HAP-1 (cell line): ENCODE data around the gene KRT35.

ENCODE experiments used
- DNase-seq, 2 experiments: peaks; one replicate each; pipeline ENCODE4 v3.0.0-alpha.2; 2016 to 2020; ENCODE audit warnings: low spot score in 2 of 2
- H3K27me3 ChIP-seq: fragments of 250-450 bp; sonication (Bioruptor Pico); 2 replicates; pipeline ENCODE4 v1.5.1; 2020; ENCODE audit warnings: low read depth, mild to moderate bottlenecking, moderate library complexity
- H3K36me3 ChIP-seq: fragments of 250-450 bp; sonication (Bioruptor Pico); replicated peaks from 2 replicates; pipeline ENCODE4 v1.5.1; 2020; ENCODE audit warnings: mild to moderate bottlenecking
- H3K4me1 ChIP-seq: fragments of 250-450 bp; sonication (Bioruptor Pico); 2 replicates; pipeline ENCODE4 v1.5.1; 2020; ENCODE audit warnings: mild to moderate bottlenecking
- H3K4me3 ChIP-seq: fragments of 250-450 bp; sonication (Bioruptor Pico); 2 replicates; pipeline ENCODE4 v1.5.1; 2020; ENCODE audit warnings: mild to moderate bottlenecking, moderate library complexity
- H3K9me3 ChIP-seq: fragments of 250-450 bp; sonication (Bioruptor Pico); 2 replicates; pipeline ENCODE4 v1.5.1; 2020; ENCODE audit warnings: mild to moderate bottlenecking, moderate library complexity
- in situ Hi-C: fragments of 300-500 bp; cut with MboI; formaldehyde crosslinking; loops from 3 replicates; pipeline ENCODE4 v1.14.3; 2020; ENCODE audit warnings: low sequenced_read_pairs, inconsistent platforms, mixed read lengths

Gene KRT35

DNA sequence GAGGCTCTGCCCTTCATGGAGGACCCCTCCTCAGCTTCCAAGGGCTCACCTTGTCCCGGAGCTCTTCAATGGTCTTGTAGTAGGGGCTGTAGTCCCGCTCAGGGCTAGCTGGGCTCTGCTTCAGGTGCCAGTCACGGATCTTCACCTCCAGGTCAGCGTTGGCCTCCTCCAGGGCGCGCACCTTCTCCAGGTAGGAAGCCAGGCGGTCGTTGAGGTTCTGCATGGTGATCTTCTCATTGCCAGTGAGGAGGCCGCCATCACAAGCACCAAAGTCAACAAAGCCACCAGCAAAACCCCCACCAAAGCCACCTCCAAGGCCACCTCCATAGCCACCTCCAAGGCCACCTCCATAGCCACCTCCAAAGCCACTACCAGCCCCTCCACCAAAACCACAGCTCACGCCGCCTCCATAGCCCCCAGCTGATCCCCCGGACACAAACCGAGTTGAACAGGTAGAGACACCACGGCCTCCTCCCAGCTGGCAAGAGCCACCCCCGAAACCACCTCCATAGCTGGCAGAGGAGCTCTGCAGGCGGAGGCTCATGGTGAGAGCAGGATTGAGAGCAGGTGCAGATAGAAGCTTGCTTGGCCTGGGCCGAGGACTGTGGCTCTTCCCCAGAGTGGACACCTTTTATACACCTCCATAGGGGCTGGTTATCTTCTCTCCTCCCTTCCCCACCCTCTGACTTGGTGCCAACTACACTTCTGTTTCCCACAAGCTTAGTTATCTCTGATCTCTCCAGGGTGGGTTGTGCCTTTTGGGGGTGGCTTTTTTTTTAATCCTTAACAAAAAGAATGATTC is 24.3 kb upstream of the KRT35 start, which contains the start of gene KRT13:
Gene KRT13 (minus strand): TSS at position 606 of the 802 bp plus-strand sequence. CDS start 62 bp downstream, at position 544.
- no peak within 1 kb of the TSS for H3K4me3 ChIP-seq
- in situ Hi-C loops = no loop called here
- H3K9me3 ChIP-seq = no peaks in the 10 kb centered on the region

GRCh38 chr17:41504246-41504977 is 23.5 kb upstream of the KRT35 start:
- H3K4me1 ChIP-seq = no peaks in the 10 kb centered on the region
- H3K36me3 ChIP-seq = no peaks in the 10 kb centered on the region
- in situ Hi-C loops = no loop called here
- no peak overlapping the region for H3K4me3 ChIP-seq
- H3K27me3 ChIP-seq = 0 out of 2 replicates have a peak, but pooled peaks cover 2% of the 10 kb centered on the region
- DNase-seq = no peak
- H3K9me3 ChIP-seq = no peaks in the 10 kb centered on the region

More for the DNA sequence above, 24.3 kb upstream of the KRT35 start, which contains the start of gene KRT13:
- Histone ChIP-seq H3K4me1 (no peaks in the 10 kb centered on the region), H3K27me3 (0 out of 2 replicates have a peak, but pooled peaks cover 2% of the 10 kb centered on the region), H3K36me3 (no peaks in the 10 kb centered on the region)
- no peak for DNase-seq

- DNase-seq = no peak
- no peaks in the 10 kb centered on the region for H3K9me3 ChIP-seq
- no peaks in the 10 kb centered on the region for H3K36me3 ChIP-seq
- H3K4me1 ChIP-seq = no peaks in the 10 kb centered on the region
- in situ Hi-C loops = no loop called here
- no peaks in the 10 kb centered on the region for H3K27me3 ChIP-seq
- no peak overlapping the region for H3K4me3 ChIP-seq
Measured at GRCh38 chr17:41503202-41503601, 22.3 kb upstream of the KRT35 start.

DNA sequence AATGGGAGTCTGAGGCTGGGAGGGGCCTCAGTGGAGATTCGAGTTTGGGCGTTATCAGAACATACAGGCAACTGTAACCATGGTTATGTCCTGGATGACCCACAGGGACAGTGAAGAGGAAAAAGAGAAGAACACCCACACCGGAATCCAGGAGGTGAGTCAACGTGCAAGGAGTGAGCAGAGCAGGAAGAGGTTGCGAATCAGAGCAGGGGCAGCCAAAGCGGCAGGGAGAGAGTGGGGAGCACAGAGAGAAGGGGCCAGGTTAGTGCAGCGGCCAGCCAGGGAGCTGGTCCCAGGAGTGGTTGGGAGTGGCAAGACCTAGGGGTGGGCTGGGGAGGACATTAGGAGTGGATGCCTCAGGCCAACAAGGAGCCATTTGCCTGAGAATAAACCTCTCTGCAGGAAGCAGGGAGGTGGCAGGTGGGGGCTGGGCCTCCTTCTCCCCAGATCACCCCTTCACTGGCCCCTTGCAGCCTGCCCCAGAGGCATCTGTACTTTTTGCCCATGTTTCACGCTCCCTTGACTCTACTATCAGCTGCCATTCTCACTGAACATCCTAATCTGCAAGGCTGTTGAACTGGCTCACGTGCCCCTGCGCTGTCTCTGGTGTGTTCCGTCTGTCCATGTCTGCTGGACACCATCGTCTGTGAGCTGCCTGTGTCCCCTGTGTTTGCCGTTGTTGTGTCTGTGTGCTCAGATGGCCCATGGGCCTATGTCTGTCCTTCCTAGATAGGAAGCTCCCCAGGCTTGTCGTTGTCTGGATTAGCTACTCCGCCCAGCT is 19.4 kb upstream of the KRT35 start:
- Histone ChIP-seq H3K27me3 (no peaks in the 10 kb centered on the region), H3K4me3 (no peak overlapping the region), H3K9me3 (no peaks in the 10 kb centered on the region), H3K36me3 (no peaks in the 10 kb centered on the region), H3K4me1 (no peaks in the 10 kb centered on the region)
- in situ Hi-C loops = no loop called here
- no peak for DNase-seq

DNA sequence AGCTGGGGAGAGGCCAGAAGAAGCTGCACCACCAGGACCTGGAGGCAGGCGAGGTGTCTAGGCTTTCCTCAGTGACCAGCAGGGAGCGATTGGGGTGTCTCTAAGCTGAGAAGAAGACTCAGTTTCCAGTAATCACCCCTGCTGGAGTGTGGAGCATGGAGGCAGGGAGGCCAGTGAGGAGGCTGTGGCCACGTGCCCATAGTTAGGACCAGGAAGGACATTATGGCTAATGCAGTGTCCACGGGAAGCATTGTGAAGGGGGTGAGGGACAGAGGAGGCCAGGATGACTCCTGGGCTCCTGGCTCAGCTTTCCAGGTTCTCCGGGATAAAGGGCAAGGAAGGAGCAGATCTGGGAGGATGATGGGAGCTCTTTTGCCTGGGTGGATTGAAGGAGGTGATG is 18.8 kb upstream of the KRT35 start:
- DNase-seq = no peak
- Histone ChIP-seq H3K9me3 (no peaks in the 10 kb centered on the region), H3K4me3 (no peak overlapping the region), H3K36me3 (no peaks in the 10 kb centered on the region), H3K27me3 (no peaks in the 10 kb centered on the region), H3K4me1 (no peaks in the 10 kb centered on the region)
- in situ Hi-C loops = no loop called here

- in situ Hi-C loops = no loop called here
- H3K4me3 ChIP-seq = no peak overlapping the region
- H3K4me1 ChIP-seq = no peaks in the 10 kb centered on the region
- no peaks in the 10 kb centered on the region for H3K27me3 ChIP-seq
- H3K9me3 ChIP-seq = no peaks in the 10 kb centered on the region
- H3K36me3 ChIP-seq = no peaks in the 10 kb centered on the region
- DNase-seq = no peak
Measured at GRCh38 chr17:41498276-41498675, 17.3 kb upstream of the KRT35 start.

GRCh38 chr17:41496803-41497484 is 16.0 kb upstream of the KRT35 start:
- Histone ChIP-seq H3K9me3 (no peaks in the 10 kb centered on the region), H3K4me3 (no peak overlapping the region), H3K4me1 (no peaks in the 10 kb centered on the region), H3K36me3 (no peaks in the 10 kb centered on the region), H3K27me3 (no peaks in the 10 kb centered on the region; the same call in 1 of the 2 replicates)
- DNase-seq = peak; percentile 43 to 80
- in situ Hi-C loops = no loop called here

- Histone ChIP-seq H3K9me3 (no peaks in the 10 kb centered on the region), H3K4me3 (no peak overlapping the region), H3K36me3 (no peaks in the 10 kb centered on the region), H3K27me3 (peaks cover 13% of the 10 kb centered on the region), H3K4me1 (no peaks in the 10 kb centered on the region)
- in situ Hi-C loops = no loop called here
- no peak for DNase-seq
Measured at GRCh38 chr17:41494524-41494923, 13.6 kb upstream of the KRT35 start.

DNA sequence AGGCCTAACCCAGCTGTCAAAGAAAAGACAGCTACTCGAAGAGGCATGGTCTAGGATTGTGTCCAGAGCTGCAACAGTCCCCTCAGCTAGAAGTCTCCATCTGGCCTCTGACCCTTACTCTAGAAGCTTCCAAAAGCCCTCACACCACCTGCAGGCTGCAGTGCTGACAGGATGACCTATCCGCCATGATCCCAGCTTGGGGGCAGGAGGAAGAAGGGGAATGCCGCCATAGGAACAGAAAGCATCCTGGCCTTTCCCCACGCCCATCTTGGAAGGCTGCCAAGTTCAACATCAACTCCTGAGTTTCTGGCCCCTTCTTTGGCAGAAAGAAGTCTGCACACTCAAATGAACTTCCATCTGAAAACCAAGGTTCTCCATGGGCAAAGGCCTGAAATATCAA is 11.8 kb upstream of the KRT35 start:
- in situ Hi-C loops = no loop called here
- Histone ChIP-seq H3K36me3 (no peaks in the 10 kb centered on the region), H3K27me3 (peaks cover 15% of the 10 kb centered on the region), H3K4me3 (no peak overlapping the region), H3K4me1 (no peaks in the 10 kb centered on the region), H3K9me3 (no peaks in the 10 kb centered on the region)
- DNase-seq = peak; percentile 45 to 86

GRCh38 chr17:41492351-41492750 is 11.4 kb upstream of the KRT35 start:
- no peaks in the 10 kb centered on the region for H3K9me3 ChIP-seq
- no peak overlapping the region for H3K4me3 ChIP-seq
- in situ Hi-C loops = no loop called here
- H3K27me3 ChIP-seq = peaks cover 15% of the 10 kb centered on the region
- no peak for DNase-seq
- H3K36me3 ChIP-seq = no peaks in the 10 kb centered on the region
- no peaks in the 10 kb centered on the region for H3K4me1 ChIP-seq

- in situ Hi-C loops = no loop called here
- Histone ChIP-seq H3K36me3 (no peaks in the 10 kb centered on the region), H3K4me1 (no peaks in the 10 kb centered on the region), H3K9me3 (no peaks in the 10 kb centered on the region), H3K27me3 (peaks cover 15% of the 10 kb centered on the region), H3K4me3 (no peak overlapping the region)
- DNase-seq = no peak
Measured at GRCh38 chr17:41491476-41491875, 10.5 kb upstream of the KRT35 start.

GRCh38 chr17:41490000-41490990 is 9.3 kb upstream of the KRT35 start:
- Histone ChIP-seq H3K27me3 (peaks cover 15% of the 10 kb centered on the region), H3K4me3 (no peak overlapping the region), H3K36me3 (no peaks in the 10 kb centered on the region), H3K9me3 (no peaks in the 10 kb centered on the region), H3K4me1 (no peaks in the 10 kb centered on the region)
- in situ Hi-C loops = no loop called here
- DNase-seq = no peak
